Measurements from ENCODE around the gene SYVN1. TPM values are rescaled to one million over a fixed set of nuclear protein-coding genes. Genes with fewer than 3 reads are reported as not detected.

SYVN1 gene
- total RNA-seq, 4 donors from 2014 or later, result 20.4 to 39.3 (median 26.9) TPM

GRCh38 chr11:65095427-65095826 is 38.9 kb downstream of the SYVN1 start:
- no peaks in the 10 kb centered on the region for H3K9me3 ChIP-seq
- peak overlapping the region; percentile 94 to 97 (median 95) for H3K27ac ChIP-seq
- DNase-seq, result no peak
- peaks cover 0 to 21% (median 0%) of the 10 kb centered on the region in 3 donors for H3K36me3 ChIP-seq
- peak overlapping the region in 3 of 4 donors; percentile 90 to 98 (median 95) for H3K4me3 ChIP-seq
- TF ChIP-seq POLR2A (IDR thresholded peaks at IDR 0.05) (no peak), CTCF (IDR thresholded peaks at IDR 0.05) (no peak)
- intact Hi-C loops (cut with DNase I), result no loop called here
- peaks cover 17 to 26% (median 18%) of the 10 kb centered on the region in 3 donors for H3K4me1 ChIP-seq
- 77 to 80% methylated on average over 6 to 19 of the region's 22 CpGs for WGBS, 2 donors
- no peaks in the 10 kb centered on the region for H3K27me3 ChIP-seq

GRCh38 chr11:65090628-65091027 is 43.7 kb downstream of the SYVN1 start:
- Histone ChIP-seq H3K36me3 (peaks cover 7 to 43% (median 26%) of the 10 kb centered on the region in 3 donors), H3K9me3 (no peaks in the 10 kb centered on the region), H3K27me3 (no peaks in the 10 kb centered on the region), H3K27ac (no peak overlapping the region), H3K4me1 (peaks cover 1 to 6% (median 1%) of the 10 kb centered on the region in 3 donors), H3K4me3 (no peak overlapping the region)
- TF ChIP-seq POLR2A (IDR thresholded peaks at IDR 0.05) (no peak), CTCF (IDR thresholded peaks at IDR 0.05) (no peak)
- 92 to 94% methylated on average over 4 of the region's 4 CpGs for WGBS, 2 donors
- intact Hi-C loops (cut with DNase I), result no loop called here
- DNase-seq, result no peak

- Histone ChIP-seq H3K4me3 (no peak overlapping the region), H3K36me3 (peaks cover 7 to 51% (median 29%) of the 10 kb centered on the region in 3 donors), H3K9me3 (no peaks in the 10 kb centered on the region), H3K4me1 (peaks cover 6 to 13% (median 6%) of the 10 kb centered on the region in 3 donors), H3K27me3 (no peaks in the 10 kb centered on the region), H3K27ac (no peak overlapping the region)
- 91 to 96% methylated on average over 3 to 4 of the region's 4 CpGs for WGBS, 2 donors
- no peak for DNase-seq
- TF ChIP-seq CTCF (IDR thresholded peaks at IDR 0.05) (no peak), POLR2A (IDR thresholded peaks at IDR 0.05) (no peak)
- intact Hi-C loops (cut with DNase I), result no loop called here
Measured at GRCh38 chr11:65089621-65090020, 44.7 kb downstream of the SYVN1 start.

GRCh38 chr11:65087827-65088226 is 46.5 kb downstream of the SYVN1 start:
- intact Hi-C loops (cut with DNase I), result no loop called here
- H3K9me3 ChIP-seq, result no peaks in the 10 kb centered on the region
- TF ChIP-seq POLR2A (IDR thresholded peaks at IDR 0.05) (no peak), CTCF (IDR thresholded peaks at IDR 0.05) (no peak)
- peaks cover 11 to 27% (median 14%) of the 10 kb centered on the region in 3 donors for H3K4me1 ChIP-seq
- H3K27me3 ChIP-seq, result no peaks in the 10 kb centered on the region
- H3K27ac ChIP-seq, result no peak overlapping the region
- no peak overlapping the region for H3K4me3 ChIP-seq
- H3K36me3 ChIP-seq, result peaks cover 7 to 51% (median 29%) of the 10 kb centered on the region in 3 donors
- no peak for DNase-seq
- 100% methylated on average over 1 of the region's 15 CpGs for WGBS, 2 donors

GRCh38 chr11:65087216-65087615 is 47.1 kb downstream of the SYVN1 start:
- intact Hi-C loops (cut with DNase I), result no loop called here

More at GRCh38 chr11:65087216-65087615, 47.1 kb downstream of the SYVN1 start:
- H3K4me3 ChIP-seq, result no peak overlapping the region
- peaks cover 7 to 51% (median 29%) of the 10 kb centered on the region in 3 donors for H3K36me3 ChIP-seq
- H3K4me1 ChIP-seq, result peaks cover 11 to 30% (median 14%) of the 10 kb centered on the region in 3 donors
- no peak overlapping the region for H3K27ac ChIP-seq
- no peaks in the 10 kb centered on the region for H3K9me3 ChIP-seq
- H3K27me3 ChIP-seq, result no peaks in the 10 kb centered on the region
- TF ChIP-seq CTCF (IDR thresholded peaks at IDR 0.05) (no peak), POLR2A (IDR thresholded peaks at IDR 0.05) (no peak)
- 85 to 95% methylated on average over 6 to 11 of the region's 11 CpGs for WGBS, 2 donors
- no peak for DNase-seq

Measured in esophagus squamous epithelium (tissue), 5 donors.